COLO668 (cell line): ENCODE measurements around the gene MYO5A.
A peak's percentile ranks its signal among the peaks of the same experiment; 100 is the strongest.
"Not testable (repeated sequence)": the region's sequence is repeated elsewhere in the genome, so short reads cannot be mapped to it uniquely, and the experiment has no call there.

Source experiments
- DNase-seq: peaks from one replicate; lab custom pipeline; 2025; ENCODE audit not compliant: unreplicated experiment; lab: John Stamatoyannopoulos, UW

MYO5A gene

DNA sequence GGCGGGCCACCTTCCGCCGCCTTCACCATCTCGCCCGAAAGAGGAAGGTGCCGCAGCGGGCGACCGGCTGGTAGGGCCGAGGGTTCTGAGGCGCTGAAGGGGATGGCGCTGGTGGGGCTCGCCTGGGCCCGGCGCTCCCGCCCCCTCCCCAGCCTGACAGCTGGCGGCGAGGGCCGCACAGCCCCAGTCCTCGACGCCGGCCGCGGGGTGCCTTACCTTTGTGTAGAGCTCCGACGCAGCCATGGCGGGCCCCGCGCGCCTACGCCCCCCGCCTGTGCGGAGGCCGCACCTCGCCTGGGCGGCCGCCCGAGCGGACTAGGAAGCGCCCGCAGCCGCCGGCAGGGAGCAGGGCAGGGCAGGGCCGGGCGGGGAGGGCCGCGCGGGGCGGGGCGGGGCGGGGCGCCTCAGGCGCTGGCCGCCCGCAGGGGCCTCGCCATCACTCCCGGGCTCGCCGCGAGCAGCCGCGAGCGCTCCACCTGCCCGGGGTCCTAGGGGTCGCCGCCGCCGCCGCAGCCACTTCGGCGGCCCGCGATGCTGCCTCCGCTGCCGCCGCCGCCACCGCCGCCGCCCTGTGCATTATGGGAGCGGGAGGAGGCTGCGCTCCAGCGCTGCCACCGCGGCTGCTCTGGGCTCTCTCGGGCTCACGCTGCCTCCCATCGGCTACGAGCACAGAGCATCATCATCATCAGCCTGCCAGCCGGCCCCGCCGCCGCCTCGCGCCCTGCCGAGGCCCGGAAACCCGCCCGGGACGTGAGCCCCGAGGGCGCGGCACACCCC lies at the start of gene MYO5A:
MYO5A (minus strand) TSS at position 317 of the 777 bp plus-strand sequence; CDS start at position 243, 74 bp downstream.
- DNase-seq = peak; percentile 83

GRCh38 chr15:52576692-52577091 lies 48.0 kb upstream of the MYO5A start:
- DNase-seq = no peak

DNA sequence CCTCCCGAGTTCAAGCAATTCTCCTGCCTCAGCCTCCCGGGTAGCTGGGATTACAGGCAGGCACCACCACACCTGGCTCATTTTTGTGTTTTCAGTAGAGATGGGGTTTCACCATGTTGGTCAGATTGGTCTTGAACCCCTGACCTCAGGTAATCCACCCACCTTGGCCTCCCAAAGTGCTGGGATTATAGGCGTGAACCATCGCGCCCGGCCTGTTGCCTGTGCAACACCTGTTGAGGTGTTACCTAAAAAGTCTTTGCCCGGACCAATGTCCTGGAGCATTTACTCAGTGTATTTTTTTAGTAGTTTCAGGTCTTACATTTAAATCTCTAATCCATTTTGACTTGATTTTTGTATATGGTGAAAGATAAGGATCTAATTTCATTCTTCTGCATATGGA lies 46.9 kb upstream of the MYO5A start:
- DNase-seq = not testable (repeated sequence)

DNA sequence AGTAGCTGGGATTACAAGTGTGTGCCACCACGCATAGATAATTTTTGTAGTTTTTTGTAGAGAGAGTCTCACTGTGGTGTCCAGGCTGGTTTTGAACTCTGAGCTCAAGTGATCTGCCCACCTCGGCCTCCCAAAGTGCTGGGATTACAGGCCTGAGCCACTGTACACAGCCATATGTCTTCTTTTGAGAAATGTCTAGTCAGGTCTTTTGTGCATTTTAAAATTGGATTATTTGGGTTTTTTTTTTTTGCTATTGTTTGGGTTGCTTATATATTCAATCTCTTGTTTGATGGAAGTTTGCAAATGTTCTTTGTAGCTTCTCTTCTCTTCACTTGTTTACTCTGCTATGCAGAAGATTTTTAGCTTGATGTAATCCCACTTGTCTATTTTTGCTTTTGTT lies 46.4 kb upstream of the MYO5A start:
- no peak for DNase-seq

GRCh38 chr15:52574623-52575022 lies 45.9 kb upstream of the MYO5A start:
- not testable (repeated sequence) for DNase-seq

GRCh38 chr15:52568601-52569585 lies 40.2 kb upstream of the MYO5A start, which contains the start of gene ARPP19:
Gene ARPP19 (minus strand): TSS chr15:52569030. CDS start chr15:52568892, 138 bp downstream.
- peak; percentile 94 for DNase-seq

DNA sequence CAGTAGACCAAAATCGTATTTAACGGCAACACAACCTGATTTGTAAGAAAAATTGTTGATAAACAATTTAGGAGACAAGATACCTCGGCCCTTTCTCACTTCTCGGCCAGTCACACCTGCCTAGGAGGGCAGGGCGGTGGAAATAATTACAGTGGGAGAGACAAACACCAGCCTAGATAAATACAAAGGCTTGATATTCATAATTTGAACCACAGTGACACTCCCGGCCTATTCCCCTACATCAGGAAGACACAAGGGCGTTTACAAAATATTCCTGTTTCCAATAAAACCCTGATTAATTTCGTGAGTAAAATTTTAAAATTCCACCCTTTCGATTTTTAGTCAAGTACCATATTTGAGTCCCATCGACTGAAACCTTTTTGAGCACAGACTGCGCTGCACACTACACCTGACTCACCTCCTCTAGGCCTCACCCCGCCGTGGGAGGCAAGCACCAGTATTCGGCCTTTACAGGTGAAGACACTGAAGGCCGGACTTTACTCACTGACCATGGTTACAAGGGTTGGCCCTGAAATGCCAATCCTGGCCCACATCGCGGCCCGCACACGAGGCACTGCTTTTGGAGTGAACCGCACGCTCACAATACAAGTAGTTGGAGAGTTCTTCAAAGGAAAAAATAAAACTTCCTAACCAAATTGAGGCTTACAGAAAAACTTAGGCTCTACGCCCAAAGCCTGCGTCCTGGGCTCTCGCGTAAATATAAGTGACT lies 39.4 kb upstream of the MYO5A start:
- peak; percentile 45 for DNase-seq

- no peak for DNase-seq
These were observed 38.2 kb upstream of the MYO5A start for GRCh38 chr15:52566889-52567288.

DNA sequence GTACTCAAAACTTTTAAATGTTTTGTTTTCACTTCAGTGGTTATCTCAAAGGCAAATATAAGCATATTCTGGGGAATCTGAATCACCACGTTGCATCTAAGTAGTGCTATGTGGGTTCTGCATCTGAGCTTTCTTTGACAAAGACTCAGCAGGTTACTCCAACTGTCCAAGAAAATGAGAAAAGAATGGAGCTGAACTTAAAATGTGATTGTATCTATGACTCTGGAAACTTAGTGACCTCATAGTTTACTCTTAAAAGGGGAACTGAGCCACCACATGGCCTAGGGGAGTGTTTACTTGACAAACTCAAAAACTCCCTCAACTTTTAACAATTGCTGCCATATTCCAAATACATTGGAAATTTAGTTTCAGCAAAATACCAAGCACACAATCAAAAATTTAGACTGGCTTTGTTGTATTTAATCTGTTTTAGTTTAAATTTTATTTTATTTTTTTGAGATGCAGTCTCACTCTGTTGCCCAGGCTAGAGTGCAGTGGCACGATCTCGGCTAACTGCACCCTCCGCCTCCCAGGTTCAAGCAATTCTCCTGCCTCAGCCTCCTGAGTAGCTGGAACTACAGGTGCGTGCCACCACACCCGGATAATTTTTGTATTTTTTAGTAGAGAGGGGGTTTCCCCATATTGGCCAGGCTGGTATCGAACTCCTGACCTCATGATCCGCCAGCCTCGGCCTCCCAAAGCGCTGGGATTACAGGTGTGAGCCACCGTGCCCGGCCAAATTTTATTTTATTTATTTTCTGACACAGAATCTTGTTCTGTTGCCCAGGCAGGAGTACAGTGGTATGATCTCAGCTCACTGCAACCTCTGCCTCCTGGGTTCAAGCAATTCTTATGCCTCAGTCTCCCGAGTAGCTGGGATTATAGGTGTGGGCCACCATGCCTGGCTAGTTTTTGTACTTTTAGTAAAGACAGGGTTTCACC lies 37.0 kb upstream of the MYO5A start:
- not testable (repeated sequence) for DNase-seq

DNA sequence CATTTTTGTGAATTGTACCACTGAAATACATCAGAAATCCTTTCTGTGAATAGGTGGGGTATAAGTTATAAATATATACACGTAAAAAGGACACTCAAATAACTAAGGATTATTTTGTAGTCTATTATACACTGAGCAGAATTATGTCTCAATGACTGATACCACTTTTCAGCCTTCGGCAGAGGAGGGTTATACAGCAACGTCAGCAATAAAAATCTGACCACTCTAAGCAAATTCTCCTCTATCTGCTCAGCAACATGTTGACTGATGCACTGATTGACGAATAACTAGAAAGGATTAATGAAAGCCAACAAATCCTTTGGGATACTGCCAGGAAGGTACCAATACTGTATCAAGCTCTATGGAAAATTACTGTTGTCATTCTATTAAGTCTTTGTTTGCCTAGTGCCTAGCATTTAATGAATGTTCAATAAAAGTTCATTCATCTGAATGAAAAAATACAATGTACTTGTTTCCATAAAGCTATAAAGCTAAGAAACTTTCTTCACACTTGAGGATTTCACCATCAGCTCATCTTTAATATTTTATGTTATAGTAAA lies 34.9 kb upstream of the MYO5A start:
- no peak for DNase-seq

GRCh38 chr15:52559575-52559974 lies 30.9 kb upstream of the MYO5A start:
- DNase-seq = no peak

- DNase-seq = no peak
These were observed 30.3 kb upstream of the MYO5A start for GRCh38 chr15:52559022-52559421.

GRCh38 chr15:52558196-52558595 lies 29.5 kb upstream of the MYO5A start:
- DNase-seq = no peak

GRCh38 chr15:52557274-52557641 lies 28.6 kb upstream of the MYO5A start:
- no peak for DNase-seq

- DNase-seq = no peak
These were observed 28.0 kb upstream of the MYO5A start for GRCh38 chr15:52556524-52557273.

DNA sequence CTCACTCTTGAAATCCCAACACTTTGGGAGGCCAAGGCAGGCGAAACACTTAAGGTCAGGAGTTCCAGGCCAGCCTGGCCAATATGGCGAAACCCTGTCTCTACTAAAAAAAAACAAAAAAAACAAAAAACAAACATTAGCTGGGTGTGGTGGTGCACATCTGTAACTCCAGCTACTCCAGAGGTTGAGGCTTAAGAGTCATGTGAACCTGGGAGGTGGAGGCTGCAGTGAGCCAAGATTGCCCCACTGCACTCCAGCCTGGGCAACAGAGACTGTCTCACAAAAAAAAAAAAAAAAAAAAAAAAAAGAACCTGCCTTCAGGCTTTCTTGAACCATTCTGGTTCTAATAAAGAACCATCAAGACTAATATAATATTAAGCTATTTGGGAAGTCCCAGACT lies 23.6 kb upstream of the MYO5A start:
- DNase-seq = no peak

- DNase-seq = no peak
These were observed 23.1 kb upstream of the MYO5A start for GRCh38 chr15:52551762-52552161.

DNA sequence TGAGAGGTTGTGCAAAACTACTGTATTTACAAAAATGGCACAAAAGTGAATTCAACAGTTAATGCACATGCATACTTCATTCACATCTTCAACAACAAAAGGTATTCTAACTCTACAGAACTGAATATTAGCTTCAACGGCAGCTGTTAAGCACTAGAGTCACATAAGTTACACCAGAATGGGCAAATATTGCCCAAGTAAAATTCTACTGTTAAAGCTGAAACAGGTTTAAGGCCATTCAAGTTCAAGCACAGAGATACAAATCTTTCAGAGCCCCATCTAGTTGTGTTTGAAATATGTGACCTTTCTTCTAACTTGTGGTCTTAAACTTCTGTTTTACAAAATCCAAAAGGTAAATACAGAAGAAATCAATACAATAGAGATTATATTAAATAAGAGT lies 22.5 kb upstream of the MYO5A start:
- not testable (repeated sequence) for DNase-seq
